Measurements from ENCODE around the gene GPR65. TPM values are rescaled to one million over a fixed set of nuclear protein-coding genes. Genes with fewer than 3 reads are reported as not detected.

The GPR65 gene
- total RNA-seq (2014; rRNA removed; shearing (Covaris generic)), result not detected in 2 replicates

GRCh38 chr14:88005050-88005481, at the start of gene GPR65:
Gene GPR65 (plus strand): TSS chr14:88005135. CDS start chr14:88010848, 5,713 bp downstream.
- no peak for DNase-seq (ENCODE audit: low spot score)

GRCh38 chr14:87955501-87955900, 49.4 kb upstream of the GPR65 start:
- DNase-seq (ENCODE audit: low spot score), result no peak

- DNase-seq (ENCODE audit: low spot score), result no peak
These were observed 44.7 kb upstream of the GPR65 start for GRCh38 chr14:87960013-87960787.

GRCh38 chr14:87961246-87961645, 43.7 kb upstream of the GPR65 start:
- DNase-seq (ENCODE audit: low spot score), result no peak

GRCh38 chr14:87966816-87967215, 38.1 kb upstream of the GPR65 start:
- DNase-seq (ENCODE audit: low spot score), result no peak

- DNase-seq (ENCODE audit: low spot score), result no peak
These were observed 37.4 kb upstream of the GPR65 start for GRCh38 chr14:87967496-87967895.

GRCh38 chr14:87971010-87971409, 33.9 kb upstream of the GPR65 start:
- DNase-seq (ENCODE audit: low spot score), result no peak

- DNase-seq (ENCODE audit: low spot score), result no peak
These were observed 29.3 kb upstream of the GPR65 start for GRCh38 chr14:87975636-87976035.

- DNase-seq (ENCODE audit: low spot score), result no peak
These were observed 25.2 kb upstream of the GPR65 start for GRCh38 chr14:87979689-87980088.

GRCh38 chr14:87989221-87989955, 15.5 kb upstream of the GPR65 start:
- DNase-seq (ENCODE audit: low spot score), result no peak

GRCh38 chr14:87989956-87990299, 15.0 kb upstream of the GPR65 start:
- DNase-seq (ENCODE audit: low spot score), result no peak

GRCh38 chr14:87990682-87991081, 14.3 kb upstream of the GPR65 start:
- no peak for DNase-seq (ENCODE audit: low spot score)

- no peak for DNase-seq (ENCODE audit: low spot score)
These were observed 12.6 kb upstream of the GPR65 start for GRCh38 chr14:87992346-87992717.

- DNase-seq (ENCODE audit: low spot score), result no peak
These were observed 12.0 kb upstream of the GPR65 start, which contains the start of gene GALC for GRCh38 chr14:87992718-87993628. Gene GALC (minus strand): TSS chr14:87993182. CDS start chr14:87993164, 18 bp downstream.

GRCh38 chr14:87994974-87995373, 10.0 kb upstream of the GPR65 start:
- DNase-seq (ENCODE audit: low spot score), result no peak

GRCh38 chr14:87995500-87996290, 9.2 kb upstream of the GPR65 start:
- no peak for DNase-seq (ENCODE audit: low spot score)

GRCh38 chr14:87996291-87996592, 8.7 kb upstream of the GPR65 start:
- no peak for DNase-seq (ENCODE audit: low spot score)

GRCh38 chr14:87998482-87998881, 6.5 kb upstream of the GPR65 start:
- no peak for DNase-seq (ENCODE audit: low spot score)

- no peak for DNase-seq (ENCODE audit: low spot score)
These were observed 5.7 kb upstream of the GPR65 start for GRCh38 chr14:87999277-87999676.

- DNase-seq (ENCODE audit: low spot score), result no peak
These were observed 2.4 kb upstream of the GPR65 start for GRCh38 chr14:88002421-88003075.

- DNase-seq (ENCODE audit: low spot score), result no peak
These were observed 1.5 kb upstream of the GPR65 start for GRCh38 chr14:88003425-88003824.

Data from HT-29 (cell line).